NCI-H69 (cell line): ENCODE data around the gene TOMM20.
"Not testable (repeated sequence)": the region's sequence is repeated elsewhere in the genome, so short reads cannot be mapped to it uniquely, and the experiment has no call there.

ENCODE experiments used
- DNase-seq: peaks from one replicate; lab custom pipeline; 2025; lab: John Stamatoyannopoulos, UW

TOMM20 gene

DNA sequence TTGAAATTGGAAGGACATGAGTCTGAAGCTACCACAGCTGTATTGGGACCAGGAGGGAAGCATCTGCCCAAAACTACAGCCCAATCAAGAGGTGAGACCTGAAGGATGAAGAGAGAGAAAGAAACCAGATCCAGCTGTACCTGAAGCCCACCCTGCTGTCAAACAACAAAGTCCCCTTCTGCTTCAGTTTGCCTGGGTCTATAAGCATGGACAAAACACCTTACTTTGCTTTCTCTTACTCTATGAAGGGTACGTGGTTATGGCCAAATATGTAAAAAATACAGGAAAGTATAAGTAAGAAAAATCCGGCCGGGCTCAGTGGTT, 26.4 kb downstream of the TOMM20 start:
- DNase-seq, result no peak

DNA sequence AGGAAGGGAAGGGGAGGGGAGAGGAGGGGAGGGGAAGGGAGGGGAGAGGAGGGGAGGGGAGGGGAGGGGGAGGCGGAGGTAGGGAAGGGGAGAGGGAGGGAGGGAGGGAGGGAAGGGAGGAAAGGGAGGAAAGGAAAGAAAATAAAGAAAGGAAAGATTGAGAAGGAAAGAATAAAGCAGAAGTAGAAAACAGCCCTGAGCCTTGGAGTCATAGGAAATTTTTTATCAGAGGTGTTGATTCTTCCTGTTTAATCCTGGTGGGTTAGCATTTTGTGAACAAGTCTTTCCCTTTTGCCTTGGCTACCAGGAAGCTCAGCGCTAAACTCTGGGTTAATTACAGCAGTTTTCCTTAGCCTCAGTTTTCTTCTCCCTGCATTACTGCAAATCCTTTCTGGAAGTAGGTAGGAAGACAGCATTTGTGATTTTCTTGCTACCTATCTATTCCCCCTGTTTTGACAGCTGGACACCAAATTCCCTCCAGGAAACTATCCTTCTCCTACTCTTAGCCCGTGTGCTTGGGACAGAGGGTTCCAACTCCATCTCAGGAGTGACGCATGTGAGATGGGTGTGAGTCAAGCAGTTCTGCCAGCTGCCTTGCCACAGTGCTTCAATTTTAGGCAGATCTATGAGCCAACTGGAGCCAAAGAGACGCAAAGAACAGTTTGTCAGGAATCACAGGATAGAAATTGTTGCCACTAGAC, 26.9 kb downstream of the TOMM20 start:
- no peak for DNase-seq

DNA sequence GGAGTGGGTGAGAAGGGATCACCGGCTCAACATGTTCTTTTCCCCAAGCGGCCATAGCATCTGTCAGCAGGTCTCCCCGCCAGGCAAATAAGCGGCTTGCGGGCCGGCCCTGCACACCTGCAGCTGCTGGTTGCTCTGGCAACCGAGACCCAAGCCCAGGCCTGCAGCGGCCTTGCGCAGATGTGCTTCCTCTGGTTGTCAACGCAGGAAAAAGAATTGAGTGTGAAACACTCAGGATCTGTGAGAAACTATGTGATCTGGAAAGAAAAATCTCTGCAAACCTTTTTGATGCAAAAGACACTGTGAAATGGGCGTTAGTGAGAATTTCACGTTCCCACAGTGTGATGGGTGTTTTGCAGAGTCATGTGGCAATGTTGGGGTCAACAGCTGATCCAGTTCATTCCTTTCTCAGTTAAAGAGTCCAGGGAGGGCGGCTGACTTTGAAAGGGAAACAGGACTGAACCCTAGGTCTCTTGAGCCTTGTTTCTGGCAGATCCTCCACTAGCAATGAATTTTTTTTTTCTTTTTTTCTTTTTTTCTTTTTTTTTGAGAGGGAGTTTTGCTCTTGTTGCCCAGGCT, 28.4 kb downstream of the TOMM20 start:
- DNase-seq, result peak; percentile 56

DNA sequence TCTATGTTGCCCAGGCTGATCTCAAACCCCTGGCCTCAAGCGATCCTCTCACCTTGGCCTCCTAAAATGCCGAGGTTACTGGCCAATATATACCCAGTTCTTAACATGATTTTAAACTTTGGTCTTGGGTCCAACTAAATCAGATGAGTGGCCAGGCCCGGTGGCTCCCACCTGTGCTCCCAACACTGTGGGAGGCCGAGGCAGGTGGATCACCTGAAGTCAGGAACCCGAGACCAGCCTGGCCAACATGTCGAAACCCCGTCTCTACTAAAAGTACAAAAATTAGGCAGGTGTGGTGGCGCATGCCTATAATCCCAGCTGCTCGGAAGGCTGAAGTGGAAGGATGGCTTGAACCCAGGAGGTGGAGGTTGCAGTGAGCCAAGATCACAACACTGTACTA, 29.6 kb downstream of the TOMM20 start:
- DNase-seq, result no peak

DNA sequence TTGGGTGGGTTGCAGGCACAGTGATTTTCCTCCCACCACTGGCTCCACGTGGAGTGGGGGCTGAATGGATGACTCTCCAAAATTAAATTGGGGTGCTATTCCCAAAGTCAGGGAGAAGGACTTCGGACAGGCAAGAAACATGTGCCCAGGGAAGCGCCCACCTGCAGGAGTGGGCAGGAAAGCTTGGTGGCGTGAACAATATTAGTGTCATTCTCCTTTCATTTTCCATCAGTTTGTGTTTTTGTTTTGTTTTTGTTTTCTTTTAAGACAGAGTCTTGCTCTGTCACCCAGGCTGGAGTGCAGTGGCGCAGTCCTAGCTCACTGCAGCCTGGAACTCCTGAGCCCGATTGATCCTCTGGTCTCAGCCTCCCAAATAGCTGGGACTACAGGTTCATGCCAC, 30.1 kb downstream of the TOMM20 start:
- no peak for DNase-seq

DNA sequence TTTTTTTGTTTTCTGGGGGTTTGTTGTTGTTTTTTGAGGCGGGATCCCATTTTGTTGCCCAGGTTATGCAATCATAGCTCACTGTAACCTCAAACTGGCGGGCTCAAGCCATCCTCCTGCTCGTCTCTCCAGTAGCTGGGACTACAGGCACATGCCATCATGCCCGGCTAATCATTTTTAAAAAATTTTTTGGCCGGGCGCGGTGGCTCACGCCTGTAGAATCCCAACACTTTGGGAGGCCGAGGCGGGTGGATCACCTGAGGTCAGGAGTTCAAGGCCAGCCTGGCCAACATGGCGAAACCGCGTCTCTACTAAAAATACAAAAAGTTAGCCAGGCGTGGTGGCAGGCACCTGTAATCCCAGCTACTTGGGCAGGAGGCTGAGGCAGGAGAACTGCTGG, 31.1 kb downstream of the TOMM20 start:
- DNase-seq, result not testable (repeated sequence)

DNA sequence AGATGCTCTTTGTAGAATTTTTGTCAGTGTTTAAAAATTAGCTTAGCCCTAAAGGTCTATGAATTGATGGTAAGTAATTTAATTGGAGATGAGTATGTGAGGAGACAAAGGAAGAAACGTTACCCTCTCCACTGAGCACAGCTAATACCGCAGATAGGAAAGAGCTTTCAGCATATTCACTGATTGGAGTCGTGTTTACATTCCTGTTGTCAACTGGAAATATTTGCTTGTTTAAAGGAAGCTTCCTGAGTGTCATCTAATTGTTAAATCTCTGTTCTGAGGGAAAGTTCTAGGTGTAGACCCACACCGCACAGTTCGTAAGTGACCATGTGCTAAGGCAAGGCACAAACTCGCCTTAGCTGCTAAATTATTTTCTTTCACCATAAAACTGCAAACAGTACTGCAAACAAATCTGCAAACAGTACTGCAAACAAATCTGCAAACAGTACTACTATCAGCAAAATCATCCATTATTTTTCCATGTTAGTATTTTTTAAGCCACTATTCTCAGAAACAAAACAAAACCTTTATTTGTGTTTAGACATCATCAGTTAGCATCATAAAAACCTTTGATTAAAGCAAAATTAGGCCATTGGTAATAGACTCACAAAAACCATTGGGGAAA, 32.6 kb downstream of the TOMM20 start:
- DNase-seq, result no peak

DNA sequence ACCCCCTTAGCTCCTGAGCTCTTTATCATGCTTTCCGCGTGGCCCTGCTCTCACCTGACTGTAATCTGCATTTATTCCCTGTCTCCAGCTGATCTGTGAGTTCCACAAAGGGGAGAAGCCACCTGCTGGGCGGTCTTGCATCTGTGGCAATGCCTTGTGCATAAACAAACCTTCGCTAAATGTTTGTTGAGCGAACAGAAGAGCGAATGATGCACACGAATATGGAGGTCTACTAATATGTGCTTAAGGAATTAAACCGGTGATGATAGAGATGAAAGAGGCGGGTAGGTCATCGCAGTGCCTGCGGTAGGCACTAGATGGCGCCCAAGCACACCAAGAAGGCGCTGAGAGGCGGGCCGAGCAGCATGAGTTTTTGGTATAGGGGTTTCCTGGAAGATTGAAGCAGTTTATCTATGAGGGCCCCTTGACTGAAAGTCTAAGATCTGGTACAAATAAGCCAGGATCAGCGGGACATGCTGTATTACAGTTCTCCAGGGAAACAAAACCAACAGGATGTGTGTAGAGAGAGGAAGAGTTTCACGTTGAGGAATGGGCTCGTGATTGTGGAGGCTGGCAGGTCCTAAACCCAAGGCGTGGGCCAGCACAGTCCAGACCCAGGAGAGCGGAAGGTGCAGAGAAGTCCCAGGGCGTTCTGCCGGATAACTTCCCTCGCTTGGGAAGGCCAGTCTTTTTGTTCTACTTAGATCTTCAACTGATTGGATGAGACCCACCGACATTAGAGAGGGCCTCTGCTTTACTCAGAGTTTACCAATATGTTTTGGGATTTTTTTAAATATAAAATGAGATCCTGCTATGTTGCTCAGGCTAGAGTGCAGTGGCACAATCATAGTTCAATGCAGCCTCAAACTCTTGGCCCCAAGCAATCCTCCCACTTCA, 34.7 kb downstream of the TOMM20 start:
- DNase-seq, result peak; percentile 84

DNA sequence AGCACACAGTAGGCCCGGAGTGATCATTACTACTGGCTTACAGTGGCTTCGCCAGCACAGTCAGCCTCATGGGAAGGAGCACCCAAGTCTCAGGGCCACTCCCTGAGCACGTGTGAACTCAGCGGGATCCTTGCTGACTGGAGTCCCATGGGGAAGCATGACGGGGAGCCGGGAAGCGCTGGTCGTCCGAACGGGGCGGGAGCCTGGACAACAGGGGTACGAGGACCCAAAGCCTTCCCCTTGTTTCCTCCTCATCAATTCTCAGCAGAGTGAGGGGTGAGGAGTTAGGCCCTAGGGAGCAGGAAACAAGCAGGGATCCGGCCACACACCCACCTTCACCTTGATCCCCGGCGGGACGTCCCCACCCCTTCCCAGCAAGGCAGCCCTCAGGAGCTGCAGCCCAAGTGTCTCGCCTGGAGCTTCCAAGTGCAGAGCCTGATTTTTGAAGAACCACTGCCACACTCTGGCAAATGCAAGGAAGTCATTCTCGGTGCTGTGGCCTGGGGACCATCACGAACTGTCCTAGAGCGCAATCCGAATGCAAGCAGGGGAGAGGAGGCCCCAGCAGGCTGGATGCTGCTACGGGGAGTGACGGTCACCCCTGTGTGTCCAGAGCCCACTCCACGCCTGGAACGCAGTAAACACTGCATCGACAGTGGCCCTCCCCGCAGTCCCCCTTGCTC, 35.5 kb downstream of the TOMM20 start:
- peak; percentile 84 for DNase-seq

DNA sequence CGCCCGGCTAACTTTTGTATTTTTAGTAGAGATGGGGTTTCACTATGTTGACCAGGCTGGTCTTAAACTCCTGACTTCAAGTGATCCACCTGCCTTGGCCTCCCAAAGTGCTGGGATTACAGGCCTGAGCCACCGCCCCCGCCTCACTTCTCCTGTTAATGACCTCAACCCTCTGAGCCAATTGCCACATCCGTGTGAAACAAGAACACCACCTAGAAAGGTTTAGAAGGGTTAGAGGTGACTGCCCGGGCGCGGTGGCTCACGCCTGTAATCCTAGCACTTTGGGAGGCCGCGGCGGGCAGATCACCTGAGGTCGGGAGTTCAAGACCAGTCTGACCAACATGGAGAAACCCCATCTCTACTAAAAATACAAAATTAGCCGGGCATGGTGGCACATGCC, 36.2 kb downstream of the TOMM20 start:
- not testable (repeated sequence) for DNase-seq

DNA sequence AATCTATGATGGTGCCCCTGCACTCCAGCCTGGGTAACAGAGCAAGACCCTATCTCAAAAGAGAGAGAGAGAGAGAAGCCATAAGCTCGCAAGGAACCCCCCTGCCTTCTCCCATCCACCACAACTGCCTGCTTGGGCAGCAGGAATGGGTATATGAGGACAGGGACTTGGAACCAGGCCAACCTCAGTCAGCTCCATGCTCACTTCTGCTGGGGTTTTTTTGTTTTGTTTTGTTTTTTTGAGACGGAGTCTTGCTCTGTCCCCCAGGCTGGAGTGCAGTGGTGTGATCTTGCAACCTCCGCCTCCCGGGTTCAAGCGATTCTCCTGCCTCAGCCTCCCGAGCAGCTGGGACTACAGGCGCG, 36.6 kb downstream of the TOMM20 start:
- DNase-seq, result not testable (repeated sequence)

DNA sequence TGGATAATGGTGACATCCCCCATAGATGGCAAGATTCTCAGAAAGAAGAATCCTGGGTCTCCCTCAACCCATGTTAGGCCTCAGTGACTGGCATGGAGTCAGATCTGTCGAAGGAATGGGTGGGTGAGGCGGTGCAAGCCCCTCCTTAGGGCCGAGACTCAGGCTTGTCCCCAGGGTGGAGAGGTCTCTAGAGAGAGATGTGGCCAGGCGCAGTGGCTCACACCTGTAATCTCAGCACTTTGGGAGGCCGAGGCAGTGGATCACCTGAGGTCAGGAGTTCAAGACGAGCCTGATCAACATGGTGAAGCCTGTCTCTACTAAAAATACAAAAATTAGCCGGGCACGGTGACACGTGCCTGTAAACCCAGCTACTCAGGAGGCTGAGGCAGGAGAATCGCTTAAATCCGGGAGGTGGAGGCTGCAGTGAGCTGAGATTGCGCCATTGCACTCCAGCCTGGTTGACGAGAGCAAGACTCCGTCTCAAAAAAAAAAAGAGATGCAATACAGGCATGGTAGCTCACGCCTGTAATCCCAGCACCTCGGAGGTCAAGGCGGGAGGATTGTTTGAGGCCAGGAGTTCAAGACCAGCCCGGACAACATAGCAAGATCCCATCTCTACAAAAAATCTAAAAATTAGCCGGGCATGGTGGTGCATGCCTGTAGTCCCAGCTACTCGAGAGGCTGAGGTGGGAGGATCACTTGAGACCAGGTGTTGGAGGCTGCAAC, 37.2 kb downstream of the TOMM20 start:
- DNase-seq, result not testable (repeated sequence)

DNA sequence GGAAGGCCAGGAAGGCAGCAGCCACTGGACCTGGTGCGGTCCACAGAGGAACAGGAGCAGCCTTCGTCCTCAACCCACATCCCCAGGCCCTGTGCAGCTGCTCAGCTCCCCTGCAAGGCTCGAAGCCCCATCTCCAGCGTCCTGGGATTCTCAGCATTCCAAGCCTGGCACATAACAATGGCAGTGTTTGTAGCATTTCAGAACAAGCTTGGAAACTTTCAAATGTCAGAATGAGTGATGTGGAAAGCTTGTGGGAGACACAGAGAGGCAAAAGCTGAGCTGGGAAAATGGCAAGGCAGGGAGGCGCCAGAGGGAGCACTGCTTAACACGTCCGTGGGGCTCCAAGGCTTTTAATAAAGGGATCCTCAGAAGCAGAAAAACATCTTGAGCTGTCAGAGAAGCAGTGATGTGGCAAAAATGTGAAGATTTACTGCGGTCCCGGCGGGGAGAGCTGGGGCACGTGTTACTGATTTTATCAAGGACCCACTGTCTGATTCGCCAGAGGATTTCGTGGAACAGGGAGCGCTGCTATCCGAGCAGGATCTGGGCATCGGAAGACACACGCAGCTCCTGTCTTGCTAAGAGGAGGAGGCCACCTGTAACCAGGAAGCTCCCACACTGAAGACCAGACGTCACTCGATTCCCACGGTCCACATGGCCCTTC, 38.1 kb downstream of the TOMM20 start:
- DNase-seq, result no peak

DNA sequence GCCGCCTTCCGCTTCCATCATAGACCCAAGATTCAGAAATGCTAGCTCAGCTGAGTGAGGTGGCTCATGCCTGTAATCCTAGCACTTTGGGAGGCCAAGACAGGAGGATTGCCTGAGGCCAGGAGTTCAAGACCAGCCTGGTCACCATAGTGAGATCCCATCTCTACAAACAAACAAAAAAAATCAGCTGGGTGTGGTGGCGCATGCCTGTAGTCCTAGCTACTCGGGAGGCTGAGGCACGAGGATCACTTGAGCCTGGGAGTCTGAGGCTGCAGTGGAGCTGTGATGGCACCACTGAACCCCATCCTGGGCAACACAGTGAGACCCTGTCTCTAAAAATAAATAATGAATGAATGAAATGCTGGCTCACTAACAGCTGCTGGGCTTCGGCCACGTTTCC, 39.7 kb downstream of the TOMM20 start:
- no peak for DNase-seq

DNA sequence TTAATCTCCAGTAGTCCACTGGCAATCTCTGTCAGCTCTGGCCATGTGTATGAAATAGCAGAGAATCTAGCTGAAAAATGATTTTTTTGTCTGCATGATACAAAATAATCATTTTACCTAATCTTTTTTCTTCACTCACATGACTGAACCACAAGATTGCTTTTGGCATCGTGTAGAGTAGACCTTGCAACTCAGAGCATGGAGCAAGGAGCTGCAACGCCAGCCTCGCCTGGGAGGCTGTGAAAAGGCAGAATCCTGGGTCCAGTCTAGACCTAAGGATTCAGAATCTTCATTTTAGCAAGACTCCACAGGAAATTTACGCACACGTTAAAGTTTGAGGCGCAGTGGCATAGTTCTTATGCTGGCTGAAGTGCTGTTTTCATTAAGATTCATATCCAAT, 40.2 kb downstream of the TOMM20 start:
- no peak for DNase-seq

DNA sequence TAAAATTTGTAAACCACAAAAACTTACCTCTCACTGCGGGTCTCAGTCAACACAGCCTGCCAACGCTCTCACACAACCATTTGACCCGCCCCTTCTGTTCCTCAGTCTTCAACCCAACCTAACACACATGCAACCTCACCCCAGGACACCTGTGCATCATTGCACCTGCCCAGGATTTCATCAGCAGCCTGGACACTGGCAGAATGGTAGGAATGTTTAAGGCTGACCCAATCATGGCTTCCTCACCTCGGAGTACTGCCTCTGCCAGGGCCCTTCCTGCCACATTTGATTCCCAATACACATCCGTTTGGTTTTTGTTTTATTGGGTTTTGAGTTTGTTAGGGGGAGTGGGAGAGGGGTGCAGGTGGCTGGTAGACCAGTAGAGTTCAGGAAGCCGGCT, 40.7 kb downstream of the TOMM20 start:
- no peak for DNase-seq

DNA sequence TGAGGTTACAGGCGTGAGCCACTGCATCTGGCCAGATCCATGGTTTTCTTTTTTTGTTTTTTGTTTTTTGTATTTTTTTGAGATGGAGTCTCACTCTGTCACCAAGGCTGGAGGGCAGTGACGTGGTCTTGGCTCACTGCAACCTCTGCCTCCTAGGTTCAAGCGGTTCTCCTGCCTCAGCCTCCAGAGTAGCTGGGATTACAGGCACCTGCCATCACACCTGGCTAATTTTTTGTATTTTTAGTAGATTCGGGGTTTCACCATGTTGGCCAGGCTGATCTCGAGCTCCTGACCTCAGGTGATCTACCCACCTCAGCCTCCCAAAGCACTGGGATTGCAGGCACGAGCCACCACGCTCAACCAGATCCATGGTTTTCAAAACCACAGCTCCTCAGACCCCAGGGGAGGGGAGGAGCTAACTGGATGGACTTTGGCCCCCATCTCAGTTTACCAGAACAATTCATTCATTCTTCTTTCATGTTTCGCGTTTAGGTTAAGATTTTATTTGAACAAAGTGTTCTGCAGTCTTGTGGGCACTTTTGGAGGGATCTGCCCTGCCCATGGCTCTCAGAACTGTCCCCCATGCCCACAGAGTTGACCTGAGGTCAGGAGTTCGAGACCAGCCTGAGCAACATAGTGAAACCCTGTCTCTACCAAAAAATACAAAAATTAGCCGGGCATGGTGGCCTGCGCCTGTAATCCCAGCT, 43.1 kb downstream of the TOMM20 start:
- not testable (repeated sequence) for DNase-seq

DNA sequence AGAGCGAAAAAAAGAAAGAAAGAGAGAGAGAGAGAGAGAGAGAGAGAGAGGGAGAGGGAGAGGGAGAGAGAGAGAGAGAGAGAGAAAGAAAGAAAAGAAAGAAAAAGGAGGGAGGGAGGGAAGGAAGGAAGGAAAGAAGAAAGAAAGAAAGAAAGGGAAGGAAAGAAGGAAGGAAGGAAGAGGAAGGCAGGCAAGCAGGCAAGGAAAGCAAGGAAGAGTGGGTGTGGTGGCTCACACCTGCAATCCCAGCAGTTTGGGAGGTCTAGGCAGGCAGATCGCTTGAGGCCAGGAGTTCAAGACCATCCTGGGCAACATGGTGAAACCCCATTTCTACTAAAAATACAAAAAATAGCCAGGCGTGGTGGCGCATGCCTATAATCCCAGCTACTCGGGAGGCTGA, 47.8 kb downstream of the TOMM20 start:
- not testable (repeated sequence) for DNase-seq

DNA sequence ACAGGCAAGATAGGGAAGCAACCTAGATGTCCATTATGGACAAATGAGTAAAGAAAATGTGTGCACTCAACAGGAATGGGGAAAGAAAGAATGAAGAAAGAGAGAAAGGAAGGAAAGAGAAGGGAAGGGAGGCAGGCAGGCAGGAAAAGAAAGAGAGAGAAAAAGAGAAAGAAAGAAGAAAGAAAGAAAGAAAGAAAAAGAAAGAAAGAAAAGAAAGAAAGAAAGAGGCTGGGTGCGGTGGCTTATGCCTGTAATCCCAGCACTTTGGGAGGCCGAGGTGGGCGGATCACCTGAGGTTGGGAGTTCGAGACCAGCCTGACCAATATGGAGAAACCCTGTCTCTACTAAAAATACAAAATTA, 48.4 kb downstream of the TOMM20 start:
- DNase-seq, result not testable (repeated sequence)
